AG04450 (cell line): Measurements from ENCODE around the gene ZBTB7A. TPM values are rescaled to one million over a fixed set of nuclear protein-coding genes. Genes with fewer than 3 reads are reported as not detected.

ENCODE experiments used
- CTCF ChIA-PET: fragments of 300-600, 350-600 bp; formaldehyde crosslinking; extraction: SDS; loops from one replicate; lab custom pipeline; 2022; ENCODE audit warnings: antibody characterized with exemption, inconsistent platforms; lab: Charles Lee
- POLR2A ChIA-PET: fragments of 350-600 bp; formaldehyde crosslinking; extraction: SDS; loops from one replicate; lab custom pipeline; 2021; ENCODE audit warnings: antibody characterized with exemption, inconsistent platforms; lab: Yijun Ruan, JAX
- DNase-seq: peaks from one replicate; pipeline ENCODE4 v3.0.0-alpha.2; 2011; ENCODE audit warnings: low read depth, low spot score
- H3K27ac ChIP-seq: one replicate; pipeline ENCODE4 v1.5.1; 2012; ENCODE audit warnings: low read depth, low read length, control low read depth
- H3K27me3 ChIP-seq: one replicate; pipeline ENCODE4 v1.6.0; 2012; ENCODE audit warnings: low read length; ENCODE audit not compliant: control insufficient read depth, insufficient read depth
- H3K4me3 ChIP-seq: 2 replicates; pipeline ENCODE4 v1.5.1; 2011; ENCODE audit warnings: mild to moderate bottlenecking, low read depth, low read length, control low read depth
- H3K9me3 ChIP-seq: 2 replicates; pipeline ENCODE4 v1.5.1; 2012; ENCODE audit warnings: low read length; ENCODE audit not compliant: control insufficient read depth, insufficient read depth
- polyA plus RNA-seq: library from polyadenylated mRNA; depleted of rRNA; stranded (reverse); fragments of >200 nt; gene quantifications from 2 replicates; pipeline ENCODE4 v1.2.3, GENCODE V29; 2011
- TF ChIP-seq, protein P1 (sequence below): IDR thresholded peaks from 2 replicates; pipeline ENCODE4 v1.5.1; 2011; ENCODE audit warnings: low read depth, low read length, control low read depth, inconsistent platforms

Gene ZBTB7A
- polyA plus RNA-seq, 1 experiment: 2.7 TPM

DNA sequence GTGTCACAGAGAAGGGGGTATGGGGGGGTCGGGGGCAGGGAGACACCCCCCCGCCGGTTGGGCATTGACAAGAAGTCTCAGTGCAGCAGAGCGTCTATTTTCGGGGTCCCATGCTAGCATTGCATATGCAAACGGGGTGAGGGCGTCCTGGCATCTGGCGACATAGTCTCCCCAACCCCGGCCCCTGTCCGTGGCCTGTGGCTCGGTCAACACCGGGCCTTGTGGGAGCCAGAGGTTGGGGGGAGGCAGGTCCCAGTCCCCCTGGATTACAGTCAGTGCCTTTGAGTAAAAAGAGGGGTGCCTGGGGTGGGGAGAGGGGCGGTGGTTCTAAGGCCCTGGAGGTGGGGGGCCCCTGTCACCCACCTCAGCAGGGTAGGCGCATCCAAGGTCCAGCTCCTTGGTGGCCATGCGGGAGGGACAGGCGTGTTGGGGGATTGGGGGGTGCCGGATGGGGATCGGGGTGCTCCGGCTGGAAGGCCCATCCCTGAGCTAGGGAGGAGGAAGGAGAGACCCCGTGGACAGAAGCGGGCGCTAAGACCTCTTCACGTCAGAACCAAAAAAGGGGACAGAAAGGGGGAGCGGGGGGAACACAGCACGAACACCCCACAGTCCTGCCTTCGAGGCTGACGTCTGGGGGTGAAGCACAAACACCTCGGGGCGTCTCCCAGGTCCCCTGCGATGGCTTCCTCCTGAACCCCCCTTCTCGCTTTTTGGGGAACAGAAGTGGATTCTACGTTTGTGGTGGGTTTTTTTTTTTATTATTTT lies 20.9 kb downstream of the ZBTB7A start:
- ChIA-PET POLR2A (no interaction called here), CTCF (no interaction called here)
- H3K4me3 ChIP-seq: no peak overlapping the region
- no peak overlapping the region for H3K27ac ChIP-seq
- H3K9me3 ChIP-seq: no peaks in the 10 kb centered on the region; the same call in 1 of the 2 replicates
- TF ChIP-seq, protein P1, sequence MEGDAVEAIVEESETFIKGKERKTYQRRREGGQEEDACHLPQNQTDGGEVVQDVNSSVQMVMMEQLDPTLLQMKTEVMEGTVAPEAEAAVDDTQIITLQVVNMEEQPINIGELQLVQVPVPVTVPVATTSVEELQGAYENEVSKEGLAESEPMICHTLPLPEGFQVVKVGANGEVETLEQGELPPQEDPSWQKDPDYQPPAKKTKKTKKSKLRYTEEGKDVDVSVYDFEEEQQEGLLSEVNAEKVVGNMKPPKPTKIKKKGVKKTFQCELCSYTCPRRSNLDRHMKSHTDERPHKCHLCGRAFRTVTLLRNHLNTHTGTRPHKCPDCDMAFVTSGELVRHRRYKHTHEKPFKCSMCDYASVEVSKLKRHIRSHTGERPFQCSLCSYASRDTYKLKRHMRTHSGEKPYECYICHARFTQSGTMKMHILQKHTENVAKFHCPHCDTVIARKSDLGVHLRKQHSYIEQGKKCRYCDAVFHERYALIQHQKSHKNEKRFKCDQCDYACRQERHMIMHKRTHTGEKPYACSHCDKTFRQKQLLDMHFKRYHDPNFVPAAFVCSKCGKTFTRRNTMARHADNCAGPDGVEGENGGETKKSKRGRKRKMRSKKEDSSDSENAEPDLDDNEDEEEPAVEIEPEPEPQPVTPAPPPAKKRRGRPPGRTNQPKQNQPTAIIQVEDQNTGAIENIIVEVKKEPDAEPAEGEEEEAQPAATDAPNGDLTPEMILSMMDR: no peak
- no peak for DNase-seq
- H3K27me3 ChIP-seq: no peaks in the 10 kb centered on the region

GRCh38 chr19:4044990-4045465 lies 21.7 kb downstream of the ZBTB7A start:
- H3K27ac ChIP-seq: no peak overlapping the region
- CTCF ChIA-PET: no interaction called here
- TF ChIP-seq, protein P1: no peak
- no peak overlapping the region for H3K4me3 ChIP-seq
- no peak for DNase-seq
- no peaks in the 10 kb centered on the region; the same call in 1 of the 2 replicates for H3K9me3 ChIP-seq
- POLR2A ChIA-PET: no interaction called here
- no peaks in the 10 kb centered on the region for H3K27me3 ChIP-seq

- Histone ChIP-seq H3K4me3 (no peak overlapping the region), H3K27ac (no peak overlapping the region), H3K9me3 (no peaks in the 10 kb centered on the region; the same call in 1 of the 2 replicates), H3K27me3 (no peaks in the 10 kb centered on the region)
- ChIA-PET CTCF (no interaction called here), POLR2A (no interaction called here)
- TF ChIP-seq, protein P1: no peak
- DNase-seq: no peak
These were observed 22.6 kb downstream of the ZBTB7A start for GRCh38 chr19:4043966-4044715.

- POLR2A ChIA-PET: no interaction called here
These were observed 23.3 kb downstream of the ZBTB7A start for GRCh38 chr19:4043401-4043800.

More at GRCh38 chr19:4043401-4043800, 23.3 kb downstream of the ZBTB7A start:
- H3K27me3 ChIP-seq: no peaks in the 10 kb centered on the region
- H3K27ac ChIP-seq: no peak overlapping the region
- CTCF ChIA-PET: no interaction called here
- TF ChIP-seq, protein P1: no peak
- H3K4me3 ChIP-seq: no peak overlapping the region
- DNase-seq: no peak
- H3K9me3 ChIP-seq: peaks cover 5% of the 10 kb centered on the region; the same call in 1 of the 2 replicates
